Measurements from ENCODE around the gene TMEM132C.

GRCh38 chr12:128322341-128322740, 55.4 kb downstream of the TMEM132C start:
- TF ChIP-seq CTCF (IDR thresholded peaks at IDR 0.05) (no peak), POLR2A (IDR thresholded peaks at IDR 0.05) (no peak)

Data from lower leg skin (tissue), 3 donors.